DMS79 (cell line): ENCODE data around the gene DOLPP1.

ENCODE experiments used
- DNase-seq: peaks from one replicate; lab custom pipeline; 2025; lab: John Stamatoyannopoulos, UW

Gene DOLPP1

GRCh38 chr9:129064499-129064908 is 16.4 kb upstream of the DOLPP1 start:
- DNase-seq = no peak

- DNase-seq = no peak
Observed at GRCh38 chr9:129068110-129068509, 12.8 kb upstream of the DOLPP1 start.

GRCh38 chr9:129068990-129069861 is 11.7 kb upstream of the DOLPP1 start:
- no peak for DNase-seq

- no peak for DNase-seq
Observed at GRCh38 chr9:129069862-129070641, 10.9 kb upstream of the DOLPP1 start.

- DNase-seq = no peak
Observed at GRCh38 chr9:129070696-129071525, 10.0 kb upstream of the DOLPP1 start.

- no peak for DNase-seq
Observed at GRCh38 chr9:129071526-129072126, 9.3 kb upstream of the DOLPP1 start.

- no peak for DNase-seq
Observed at GRCh38 chr9:129072171-129072570, 8.7 kb upstream of the DOLPP1 start.

- DNase-seq = no peak
Observed at GRCh38 chr9:129073404-129073803, 7.5 kb upstream of the DOLPP1 start.

- no peak for DNase-seq
Observed at GRCh38 chr9:129074106-129074505, 6.8 kb upstream of the DOLPP1 start.

GRCh38 chr9:129075996-129076639 is 4.8 kb upstream of the DOLPP1 start:
- no peak for DNase-seq

- no peak for DNase-seq
Observed at GRCh38 chr9:129076640-129077037, 4.3 kb upstream of the DOLPP1 start.

- no peak for DNase-seq
Observed at GRCh38 chr9:129077236-129077635, 3.7 kb upstream of the DOLPP1 start.

GRCh38 chr9:129078691-129079503 is 2.0 kb upstream of the DOLPP1 start:
- DNase-seq = no peak

GRCh38 chr9:129079829-129080228 is 1.1 kb upstream of the DOLPP1 start:
- no peak for DNase-seq

- DNase-seq = no peak
Observed at GRCh38 chr9:129080298-129080600, 662 bp upstream of the DOLPP1 start.

- peak; percentile 28 for DNase-seq
Observed at GRCh38 chr9:129081388-129081904, 535 bp downstream of the DOLPP1 start.

GRCh38 chr9:129084087-129084486 is 3.2 kb downstream of the DOLPP1 start:
- DNase-seq = no peak

- DNase-seq = no peak
Observed at GRCh38 chr9:129089246-129089645, 8.3 kb downstream of the DOLPP1 start.

GRCh38 chr9:129093602-129094386 is 12.9 kb downstream of the DOLPP1 start:
- DNase-seq = no peak
